Natural killer cell (primary cell): ENCODE measurements around the gene MSI2. TPM values are rescaled to one million over a fixed set of nuclear protein-coding genes. Genes with fewer than 3 reads are reported as not detected.

Experiments used
- ATAC-seq, 3 donors: fragments of 150-1000 bp in 2 of 3; fragments of 200-7000 bp in 1 of 3; cut with Tn5 transposase; 1 replicate in 1 of 3; 2 replicates in 2 of 3; pipeline ENCODE4 v1.10.0; 2021; ENCODE audit warnings: mild to moderate bottlenecking in 2 of 3, moderate library complexity in 2 of 3
- DNase-seq, 2 donors: peaks; one replicate each; pipeline versions ENCODE4 v3.0.0 to v3.0.0-alpha.2; 2013 to 2021; ENCODE audit warnings: mixed read lengths in 1 of 2
- H3K27ac ChIP-seq: one replicate; pipeline ENCODE4 v1.5.1; 2013; ENCODE audit warnings: mild to moderate bottlenecking, low read length
- H3K27me3 ChIP-seq: one replicate; pipeline ENCODE4 v1.6.1; 2013; ENCODE audit warnings: low read length; ENCODE audit not compliant: control insufficient read depth, insufficient read depth
- H3K36me3 ChIP-seq: one replicate; pipeline ENCODE4 v1.6.1; 2013; ENCODE audit warnings: low read length; ENCODE audit not compliant: control insufficient read depth, insufficient read depth
- H3K4me1 ChIP-seq: one replicate; pipeline ENCODE4 v1.6.1; 2013; ENCODE audit warnings: low read length; ENCODE audit not compliant: control insufficient read depth, insufficient read depth
- H3K4me3 ChIP-seq: one replicate; pipeline ENCODE4 v1.5.1; 2013; ENCODE audit warnings: low read length
- H3K9me3 ChIP-seq: one replicate; pipeline ENCODE4 v1.6.1; 2013; ENCODE audit warnings: low read length; ENCODE audit not compliant: control insufficient read depth, insufficient read depth
- H3K27ac Mint-ChIP-seq, 2 donors: one replicate each; pipeline ENCODE4 v1.8.0; 2022; ENCODE audit warnings: mild to moderate bottlenecking in 2 of 2, mixed read lengths in 2 of 2, moderate library complexity in 1 of 2
- H3K27me3 Mint-ChIP-seq, 2 donors: one replicate each; pipeline ENCODE4 v1.8.0; 2022; ENCODE audit warnings: low read depth in 2 of 2, mixed read lengths in 2 of 2
- H3K36me3 Mint-ChIP-seq: one replicate; pipeline ENCODE4 v1.8.0; 2022; ENCODE audit warnings: mixed read lengths
- H3K4me1 Mint-ChIP-seq, 2 donors: one replicate each; pipeline ENCODE4 v1.8.0; 2022; ENCODE audit warnings: mixed read lengths in 2 of 2
- H3K4me3 Mint-ChIP-seq: one replicate; pipeline ENCODE4 v1.8.0; 2022; ENCODE audit warnings: mild to moderate bottlenecking, moderate library complexity, mixed read lengths
- H3K9me3 Mint-ChIP-seq, 2 donors: one replicate each; pipeline ENCODE4 v1.8.0; 2022; ENCODE audit warnings: mixed read lengths in 2 of 2
- CTCF ChIP-seq: fragments of 200-600 bp; IDR thresholded peaks from one replicate; pipeline ENCODE4 v1.8.0; 2022; ENCODE audit warnings: antibody characterized with exemption
- WGBS: methylation state at CpG from one replicate; pipeline ENCODE4 v1.1.7; 2013; ENCODE audit warnings: missing lambda C conversion rate; ENCODE audit not compliant: insufficient coverage; 5-methylcytosine and 5-hydroxymethylcytosine counted together
- intact Hi-C: fragments of 100-400 bp; cut with micrococcal nuclease; formaldehyde crosslinking; loops from one replicate; pipeline ENCODE4 v1.14.2; 2022
- total RNA-seq, 4 donors: library from RNA; stranded (reverse); fragments of 120-200 nt in 1 of 4; gene quantifications; one replicate each; pipeline versions ENCODE4 v1.2.3 to v1.2.4, GENCODE V29; 2013 to 2022

MSI2 gene
- total RNA-seq = 100 to 1,000 TPM in 1 of 3 donors, 10 to 100 TPM in 2; 95.5 to 145 (median 96.8) TPM
- 70.5 TPM for total RNA-seq (2013)

GRCh38 chr17:57255776-57256681 lies at the start of gene MSI2:
TSS of gene MSI2 (plus strand) at chr17:57256523. CDS start at chr17:57256743, 220 bp downstream.
- H3K4me3 ChIP-seq = peak within 1 kb of the TSS; percentile 69
- H3K4me1 Mint-ChIP-seq = peaks cover 34 to 35% of the 10 kb centered on the region in 2 donors
- H3K36me3 Mint-ChIP-seq = no peaks in the 10 kb centered on the region

GRCh38 chr17:57206928-57207327 lies 49.4 kb upstream of the MSI2 start:
- intact Hi-C loops = no loop called here
- TF ChIP-seq CTCF = no peak

More at GRCh38 chr17:57255776-57256681, at the start of gene MSI2:
- TF ChIP-seq CTCF = no peak
- H3K36me3 ChIP-seq = no peaks in the 10 kb centered on the region
- intact Hi-C loops = no loop called here
- Mint-ChIP-seq H3K9me3 (peaks cover 0 to 3% of the 10 kb centered on the region in 2 donors), H3K4me3 (peak within 1 kb of the TSS; percentile 98), H3K27ac (peak within 1 kb of the TSS; percentile 89 to 97), H3K27me3 (peaks cover 0 to 3% of the 10 kb centered on the region in 2 donors)
- peaks cover 24% of the 10 kb centered on the region for H3K4me1 ChIP-seq
- DNase-seq (peak; percentile 85 to 96), ATAC-seq (peak; percentile 79 to 88 (median 81))
- peak within 1 kb of the TSS; percentile 75 for H3K27ac ChIP-seq
- H3K9me3 ChIP-seq = no peaks in the 10 kb centered on the region
- WGBS = under 1% methylated on average over 73 of the region's 88 CpGs
- H3K27me3 ChIP-seq = no peaks in the 10 kb centered on the region

GRCh38 chr17:57207396-57207795 lies 48.9 kb upstream of the MSI2 start:
- Mint-ChIP-seq H3K27ac (no peak overlapping the region), H3K36me3 (peaks cover 6% of the 10 kb centered on the region), H3K9me3 (no peaks in the 10 kb centered on the region), H3K27me3 (peaks cover 14 to 45% of the 10 kb centered on the region in 2 donors), H3K4me1 (no peaks in the 10 kb centered on the region), H3K4me3 (no peak overlapping the region)
- 73% methylated on average over 2 of the region's 2 CpGs for WGBS
- TF ChIP-seq CTCF = no peak
- DNase-seq = no peak
- no peak overlapping the region for H3K4me3 ChIP-seq
- no peaks in the 10 kb centered on the region for H3K27me3 ChIP-seq
- no peaks in the 10 kb centered on the region for H3K36me3 ChIP-seq
- no peaks in the 10 kb centered on the region for H3K4me1 ChIP-seq
- ATAC-seq = no peak
- no peak overlapping the region for H3K27ac ChIP-seq
- H3K9me3 ChIP-seq = no peaks in the 10 kb centered on the region
- intact Hi-C loops = no loop called here

More at GRCh38 chr17:57206928-57207327, 49.4 kb upstream of the MSI2 start:
- ATAC-seq = no peak
- Histone ChIP-seq H3K9me3 (no peaks in the 10 kb centered on the region), H3K4me1 (no peaks in the 10 kb centered on the region), H3K4me3 (no peak overlapping the region), H3K36me3 (no peaks in the 10 kb centered on the region), H3K27ac (no peak overlapping the region), H3K27me3 (no peaks in the 10 kb centered on the region)
- no peak for DNase-seq
- H3K27ac Mint-ChIP-seq = no peak overlapping the region
- no CpG with 5 or more reads among the region's 1 CpG for WGBS
- no peaks in the 10 kb centered on the region for H3K9me3 Mint-ChIP-seq
- H3K27me3 Mint-ChIP-seq = peaks cover 16 to 45% of the 10 kb centered on the region in 2 donors
- H3K36me3 Mint-ChIP-seq = peaks cover 6% of the 10 kb centered on the region
- H3K4me3 Mint-ChIP-seq = no peak overlapping the region
- H3K4me1 Mint-ChIP-seq = no peaks in the 10 kb centered on the region
